Choroid plexus epithelial cell (primary cell): ENCODE results near the gene ACAT1.

Source experiments
- DNase-seq: peaks from one replicate; pipeline ENCODE4 v3.0.0-alpha.2; 2010; ENCODE audit warnings: low read depth
- H3K4me3 ChIP-seq: 2 replicates; pipeline ENCODE4 v1.5.1; 2011; ENCODE audit warnings: low read depth, mild to moderate bottlenecking, control low read depth, low read length, moderate library complexity
- TF ChIP-seq, protein P1 (sequence below): conservative IDR thresholded peaks from 2 replicates; pipeline ENCODE4 v1.5.1; 2011; ENCODE audit warnings: low read depth, mild to moderate bottlenecking, control low read depth, inconsistent platforms, low read length, moderate library complexity

ACAT1 gene

DNA sequence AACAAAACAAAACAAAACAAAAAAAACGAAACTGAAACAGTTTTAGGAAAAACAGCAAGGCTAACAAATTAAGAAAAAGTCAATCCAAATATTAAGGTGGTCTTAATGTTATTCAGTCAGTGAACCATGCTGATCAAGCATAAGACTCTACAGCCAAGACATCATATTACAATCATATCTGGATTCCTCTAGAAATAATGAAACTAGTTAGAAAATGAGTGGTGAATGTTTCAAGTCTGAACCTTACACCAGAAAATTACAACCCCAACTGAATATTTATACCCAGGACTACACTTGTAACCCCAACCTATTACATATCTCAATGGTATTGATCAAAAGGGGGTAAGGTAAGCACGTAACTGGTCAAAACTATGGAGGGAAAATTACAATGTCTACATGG is 48.8 kb downstream of the ACAT1 start:
- no peak overlapping the region for H3K4me3 ChIP-seq
- TF ChIP-seq, protein P1, sequence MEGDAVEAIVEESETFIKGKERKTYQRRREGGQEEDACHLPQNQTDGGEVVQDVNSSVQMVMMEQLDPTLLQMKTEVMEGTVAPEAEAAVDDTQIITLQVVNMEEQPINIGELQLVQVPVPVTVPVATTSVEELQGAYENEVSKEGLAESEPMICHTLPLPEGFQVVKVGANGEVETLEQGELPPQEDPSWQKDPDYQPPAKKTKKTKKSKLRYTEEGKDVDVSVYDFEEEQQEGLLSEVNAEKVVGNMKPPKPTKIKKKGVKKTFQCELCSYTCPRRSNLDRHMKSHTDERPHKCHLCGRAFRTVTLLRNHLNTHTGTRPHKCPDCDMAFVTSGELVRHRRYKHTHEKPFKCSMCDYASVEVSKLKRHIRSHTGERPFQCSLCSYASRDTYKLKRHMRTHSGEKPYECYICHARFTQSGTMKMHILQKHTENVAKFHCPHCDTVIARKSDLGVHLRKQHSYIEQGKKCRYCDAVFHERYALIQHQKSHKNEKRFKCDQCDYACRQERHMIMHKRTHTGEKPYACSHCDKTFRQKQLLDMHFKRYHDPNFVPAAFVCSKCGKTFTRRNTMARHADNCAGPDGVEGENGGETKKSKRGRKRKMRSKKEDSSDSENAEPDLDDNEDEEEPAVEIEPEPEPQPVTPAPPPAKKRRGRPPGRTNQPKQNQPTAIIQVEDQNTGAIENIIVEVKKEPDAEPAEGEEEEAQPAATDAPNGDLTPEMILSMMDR: no peak
- DNase-seq: no peak

DNA sequence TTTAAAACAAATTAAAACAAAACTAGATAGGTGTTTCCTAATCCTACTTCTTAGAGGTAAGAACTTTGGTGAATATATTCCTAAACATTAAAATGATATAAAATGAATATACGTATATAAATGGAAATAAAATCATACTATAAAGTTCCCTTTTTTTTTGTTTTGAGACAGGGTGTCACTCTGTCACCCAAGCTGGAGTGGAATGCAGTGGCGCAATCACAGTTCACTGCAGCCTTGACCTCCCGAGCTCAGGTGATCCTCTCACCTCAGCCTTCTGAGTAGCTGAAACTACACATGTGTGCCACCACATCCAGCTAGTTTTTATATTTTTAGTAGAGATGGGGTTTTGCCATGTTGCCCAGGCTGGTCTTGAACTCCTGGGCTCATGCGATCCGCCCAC is 56.2 kb downstream of the ACAT1 start:
- DNase-seq: no peak
- TF ChIP-seq, protein P1: no peak

DNA sequence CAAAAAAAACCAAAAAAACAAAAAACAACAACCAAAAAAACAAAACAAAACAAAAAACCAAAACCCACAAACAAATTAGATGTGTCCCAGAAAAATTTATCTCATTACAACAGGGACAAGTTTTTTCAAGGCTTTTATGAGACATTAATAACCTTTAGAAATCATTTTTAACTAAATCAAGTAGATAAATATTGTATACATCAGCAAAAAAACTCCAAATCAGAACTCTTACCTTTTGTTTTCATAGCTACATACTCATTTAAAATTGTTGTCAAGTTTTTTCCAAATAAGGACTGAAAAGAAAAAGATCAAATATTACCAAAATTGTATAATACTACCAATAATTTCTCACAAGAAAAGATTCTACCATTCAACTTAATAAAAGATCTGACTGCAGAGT is 72.4 kb downstream of the ACAT1 start:
- DNase-seq: no peak
- TF ChIP-seq, protein P1: no peak
- no peak overlapping the region for H3K4me3 ChIP-seq

More for the DNA sequence above, 56.2 kb downstream of the ACAT1 start:
- no peak overlapping the region for H3K4me3 ChIP-seq

DNA sequence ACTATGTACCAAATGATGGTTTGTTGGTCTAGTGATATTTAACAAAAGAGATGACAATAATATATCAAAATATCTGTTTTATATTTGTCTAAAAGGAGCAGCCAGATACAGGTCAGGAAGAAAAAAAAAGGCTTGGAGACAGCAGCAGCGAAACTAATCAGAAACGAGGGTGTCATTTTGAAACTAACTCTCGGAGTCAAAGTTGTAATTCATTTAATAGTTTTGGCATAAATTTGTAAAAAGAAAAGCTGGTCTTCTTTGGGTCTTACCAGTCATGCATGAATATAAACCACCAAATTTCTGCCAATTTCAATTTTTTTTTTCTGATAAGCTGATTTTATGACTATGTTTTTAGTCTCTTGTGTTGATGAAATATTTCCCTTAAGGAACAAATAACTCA is 75.5 kb downstream of the ACAT1 start:
- TF ChIP-seq, protein P1: no peak
- no peak for DNase-seq
- no peak overlapping the region for H3K4me3 ChIP-seq
